Stimulated activated naive CD8-positive, alpha-beta T cell treated with anti-CD3 and anti-CD28 coated beads, Interleukin-15, Interleukin-2, amounts not matched to agents 100 ng/mL and 50 ng/mL, for 24 hours (primary cell): Measurements from ENCODE around the gene KIF2C.

ENCODE experiments used
- H3K27ac Mint-ChIP-seq: one replicate; pipeline ENCODE4 v1.8.0; 2021; ENCODE audit warnings: mild to moderate bottlenecking, mixed read lengths
- H3K27me3 Mint-ChIP-seq: one replicate; pipeline ENCODE4 v1.8.0; 2021; ENCODE audit warnings: mixed read lengths
- H3K36me3 Mint-ChIP-seq: one replicate; pipeline ENCODE4 v1.8.0; 2021; ENCODE audit warnings: low read depth, mixed read lengths
- H3K4me1 Mint-ChIP-seq: one replicate; pipeline ENCODE4 v1.8.0; 2021; ENCODE audit warnings: low read depth, mixed read lengths
- H3K4me3 Mint-ChIP-seq: one replicate; pipeline ENCODE4 v1.8.0; 2021; ENCODE audit warnings: mild to moderate bottlenecking, mixed read lengths
- H3K9me3 Mint-ChIP-seq: one replicate; pipeline ENCODE4 v1.8.0; 2021; ENCODE audit warnings: mixed read lengths

The KIF2C gene

DNA sequence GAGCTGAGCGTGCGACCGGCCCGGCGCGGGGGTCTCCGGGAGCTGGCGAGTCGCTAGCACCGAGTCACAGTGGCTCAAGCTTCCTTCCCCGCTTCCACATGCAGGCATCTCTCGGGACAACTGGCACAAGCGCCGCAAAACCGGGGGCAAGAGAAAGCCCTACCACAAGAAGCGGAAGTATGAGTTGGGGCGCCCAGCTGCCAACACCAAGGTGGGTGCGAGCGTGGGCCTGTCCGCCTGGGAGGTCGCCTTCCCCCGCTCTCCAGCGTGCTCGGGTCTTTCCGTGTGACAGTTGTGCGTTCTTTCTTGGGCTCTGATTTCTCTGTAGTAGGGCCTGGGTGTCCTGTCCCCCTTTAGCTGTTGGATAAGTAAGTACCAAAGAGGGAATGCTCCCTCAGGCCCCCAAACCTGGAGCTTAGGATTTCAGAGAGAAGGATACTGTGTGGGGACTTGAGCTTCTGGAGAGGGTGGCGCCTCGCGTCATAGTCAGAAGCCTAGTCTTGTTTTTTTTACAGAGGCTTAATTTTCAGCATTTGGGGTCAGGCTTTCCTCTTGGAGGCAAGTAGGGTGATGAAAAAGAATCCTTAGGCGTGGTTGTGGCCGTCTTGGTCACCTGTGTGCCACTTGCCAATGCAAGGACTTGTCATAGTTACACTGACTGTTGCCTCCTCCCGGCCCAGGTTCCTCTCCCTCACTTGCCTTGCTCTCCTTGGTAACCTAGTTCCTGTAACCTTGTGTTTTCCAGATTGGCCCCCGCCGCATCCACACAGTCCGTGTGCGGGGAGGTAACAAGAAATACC lies 36.5 kb downstream of the KIF2C start:
- Mint-ChIP-seq H3K27ac (peak overlapping the region; percentile 98), H3K9me3 (no peaks in the 10 kb centered on the region), H3K36me3 (peaks cover 65% of the 10 kb centered on the region), H3K4me3 (peak overlapping the region; percentile 97), H3K27me3 (no peaks in the 10 kb centered on the region), H3K4me1 (peaks cover 49% of the 10 kb centered on the region)

DNA sequence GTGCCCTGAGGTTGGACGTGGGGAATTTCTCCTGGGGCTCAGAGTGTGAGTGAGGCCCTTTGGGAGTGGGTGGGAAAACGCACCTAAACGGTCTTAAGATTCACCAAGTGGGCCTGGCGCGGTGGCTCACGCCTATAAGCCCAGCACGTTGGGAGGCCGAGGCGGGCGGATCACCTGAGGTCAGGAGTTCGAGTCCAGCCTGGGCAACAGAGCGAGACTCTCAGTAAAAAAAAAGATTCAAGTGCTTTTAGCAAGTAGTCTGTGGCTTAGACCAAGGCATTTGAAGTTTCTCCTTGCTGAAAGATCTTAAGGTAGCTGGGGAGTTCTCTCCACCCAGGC lies 37.1 kb downstream of the KIF2C start:
- Mint-ChIP-seq H3K4me1 (peaks cover 55% of the 10 kb centered on the region), H3K4me3 (peak overlapping the region; percentile 97), H3K27ac (peak overlapping the region; percentile 98), H3K9me3 (no peaks in the 10 kb centered on the region), H3K27me3 (no peaks in the 10 kb centered on the region), H3K36me3 (peaks cover 70% of the 10 kb centered on the region)

DNA sequence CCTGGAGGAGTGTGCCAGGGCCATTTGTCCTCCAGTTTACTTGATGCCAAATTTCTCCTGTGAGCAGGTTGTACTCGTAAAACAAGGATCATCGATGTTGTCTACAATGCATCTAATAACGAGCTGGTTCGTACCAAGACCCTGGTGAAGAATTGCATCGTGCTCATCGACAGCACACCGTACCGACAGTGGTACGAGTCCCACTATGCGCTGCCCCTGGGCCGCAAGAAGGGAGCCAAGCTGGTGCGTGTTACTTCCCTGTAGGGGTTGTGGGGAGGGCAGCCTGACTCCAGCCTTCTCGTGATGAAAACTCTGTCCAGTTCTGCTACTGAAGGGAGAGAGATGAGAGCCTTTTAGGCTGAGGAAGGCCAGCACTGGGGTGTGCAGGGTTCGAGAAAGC lies 37.9 kb downstream of the KIF2C start:
- H3K4me1 Mint-ChIP-seq = peaks cover 55% of the 10 kb centered on the region
- H3K4me3 Mint-ChIP-seq = peak overlapping the region; percentile 97
- H3K27me3 Mint-ChIP-seq = no peaks in the 10 kb centered on the region
- peaks cover 75% of the 10 kb centered on the region for H3K36me3 Mint-ChIP-seq
- H3K27ac Mint-ChIP-seq = peak overlapping the region; percentile 98
- H3K9me3 Mint-ChIP-seq = no peaks in the 10 kb centered on the region

DNA sequence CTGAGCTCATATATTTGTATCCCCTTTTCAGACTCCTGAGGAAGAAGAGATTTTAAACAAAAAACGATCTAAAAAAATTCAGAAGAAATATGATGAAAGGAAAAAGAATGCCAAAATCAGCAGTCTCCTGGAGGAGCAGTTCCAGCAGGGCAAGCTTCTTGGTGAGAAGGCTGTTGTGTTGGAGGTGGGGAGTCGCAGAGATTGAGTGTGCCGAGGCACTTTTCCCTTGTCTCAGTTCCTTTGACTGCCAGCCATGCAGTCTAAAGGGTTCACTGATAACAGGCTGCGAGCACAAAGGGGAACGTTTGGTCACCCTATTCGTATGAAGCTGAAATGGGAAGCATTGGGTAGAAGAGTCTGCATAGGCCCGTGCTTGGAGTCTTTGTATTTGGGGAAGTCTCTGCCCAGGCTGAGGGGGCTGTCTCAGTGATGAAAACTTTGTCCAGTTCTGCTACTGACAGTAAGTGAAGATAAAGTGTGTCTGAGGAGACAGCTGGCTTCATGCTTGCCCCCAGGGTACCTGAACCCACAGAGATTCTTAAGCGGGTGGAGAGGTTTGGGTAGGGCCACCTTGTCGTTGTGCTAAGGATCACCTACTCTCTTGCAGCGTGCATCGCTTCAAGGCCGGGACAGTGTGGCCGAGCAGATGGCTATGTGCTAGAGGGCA lies 38.5 kb downstream of the KIF2C start:
- H3K4me1 Mint-ChIP-seq = peaks cover 56% of the 10 kb centered on the region
- peak overlapping the region; percentile 98 for H3K27ac Mint-ChIP-seq
- peaks cover 75% of the 10 kb centered on the region for H3K36me3 Mint-ChIP-seq
- H3K4me3 Mint-ChIP-seq = peak overlapping the region; percentile 97
- H3K27me3 Mint-ChIP-seq = no peaks in the 10 kb centered on the region
- no peaks in the 10 kb centered on the region for H3K9me3 Mint-ChIP-seq

DNA sequence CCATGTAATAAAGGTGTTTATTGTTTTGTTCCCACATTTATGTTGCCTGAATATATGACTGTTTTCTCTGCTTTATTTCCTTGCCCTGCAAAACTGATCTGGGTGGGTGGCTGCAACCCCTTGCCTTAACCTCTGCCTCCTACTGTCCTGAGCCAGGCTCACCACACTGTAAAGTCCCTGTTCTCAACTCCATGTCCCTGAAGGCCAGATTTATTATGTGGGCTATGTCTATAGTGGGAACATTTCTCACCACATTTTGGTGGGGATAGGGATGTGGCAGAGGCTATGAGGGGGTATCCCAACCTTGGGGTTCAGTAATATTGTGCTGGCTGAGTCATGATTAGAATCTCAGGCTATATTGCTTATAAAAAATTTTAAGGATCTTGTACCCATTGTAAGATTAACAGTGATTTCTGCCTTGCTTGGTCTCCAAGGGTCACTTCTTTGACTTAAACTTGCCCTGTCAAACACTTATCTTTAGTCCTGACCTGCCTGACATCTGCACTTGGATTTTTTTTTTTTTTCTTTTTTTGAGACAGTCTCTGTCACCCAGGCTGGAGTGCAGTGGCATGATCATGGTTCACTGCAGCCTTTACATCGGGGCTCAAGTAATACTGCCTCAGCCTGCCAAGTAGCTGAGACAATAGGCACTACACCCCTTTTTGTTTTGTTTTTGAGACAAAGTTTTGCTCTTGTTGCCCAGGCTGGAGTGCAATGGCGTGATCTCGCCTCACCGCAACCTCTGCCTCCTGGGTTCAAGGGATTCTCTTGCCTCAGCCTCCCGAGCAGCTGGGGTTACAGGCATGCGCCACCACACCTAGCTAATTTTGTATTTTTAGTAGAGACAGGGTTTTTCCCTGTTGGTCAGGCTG lies 39.3 kb downstream of the KIF2C start:
- Mint-ChIP-seq H3K27ac (peak overlapping the region; percentile 89), H3K4me3 (peak overlapping the region; percentile 97), H3K9me3 (no peaks in the 10 kb centered on the region), H3K36me3 (peaks cover 73% of the 10 kb centered on the region), H3K27me3 (no peaks in the 10 kb centered on the region), H3K4me1 (peaks cover 62% of the 10 kb centered on the region)

DNA sequence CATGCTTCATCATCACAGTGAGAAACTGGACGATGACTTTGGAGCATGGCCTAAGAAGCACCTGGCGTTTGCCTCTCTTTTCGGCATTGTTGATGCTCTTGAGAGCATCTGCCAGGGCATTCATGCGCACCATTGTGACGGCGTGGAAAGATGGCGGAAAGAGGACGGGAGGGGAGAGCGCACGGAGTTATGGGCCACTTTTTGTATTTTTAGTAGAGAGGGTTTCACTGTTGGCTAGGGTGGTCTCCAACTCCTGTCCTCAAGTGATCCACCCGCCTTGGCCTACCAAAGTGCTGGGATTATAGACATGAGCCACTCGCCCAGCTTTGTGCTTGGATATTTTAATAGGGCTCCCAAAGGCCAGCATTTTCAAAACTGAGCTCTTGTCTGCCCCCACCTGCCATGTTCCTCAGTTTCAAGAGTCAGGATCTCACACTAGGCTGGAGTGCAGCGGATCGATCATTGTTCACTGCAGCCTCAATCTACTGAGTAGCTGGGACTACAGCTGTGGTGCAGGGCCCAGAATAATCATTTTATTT lies 41.0 kb downstream of the KIF2C start:
- peak overlapping the region; percentile 6 for H3K27ac Mint-ChIP-seq
- peaks cover 65% of the 10 kb centered on the region for H3K36me3 Mint-ChIP-seq
- H3K4me1 Mint-ChIP-seq = peaks cover 65% of the 10 kb centered on the region
- H3K27me3 Mint-ChIP-seq = no peaks in the 10 kb centered on the region
- peak overlapping the region; percentile 21 for H3K4me3 Mint-ChIP-seq
- H3K9me3 Mint-ChIP-seq = no peaks in the 10 kb centered on the region

DNA sequence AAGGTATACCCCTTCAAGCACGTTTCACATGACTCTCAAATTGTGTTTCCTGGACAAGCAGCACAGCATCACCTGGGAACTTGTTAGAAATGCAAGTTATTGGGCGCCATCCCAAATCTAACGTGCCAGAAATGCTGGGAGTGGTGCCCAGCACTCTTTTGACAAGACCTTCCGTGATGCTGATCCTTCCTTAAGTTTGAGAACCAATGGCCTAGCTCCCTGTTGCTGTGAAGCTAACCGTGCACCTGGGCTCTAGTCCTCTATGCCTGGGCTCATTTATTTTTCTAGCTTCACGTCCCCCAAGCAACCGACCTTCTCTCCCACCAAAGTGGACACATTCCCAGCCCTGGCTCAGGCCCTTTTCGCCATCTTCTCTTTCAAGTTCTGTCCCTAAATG lies 44.1 kb downstream of the KIF2C start:
- Mint-ChIP-seq H3K36me3 (peaks cover 34% of the 10 kb centered on the region), H3K4me1 (peaks cover 57% of the 10 kb centered on the region), H3K4me3 (peak overlapping the region; percentile 74), H3K27ac (peak overlapping the region; percentile 79), H3K27me3 (no peaks in the 10 kb centered on the region), H3K9me3 (no peaks in the 10 kb centered on the region)

DNA sequence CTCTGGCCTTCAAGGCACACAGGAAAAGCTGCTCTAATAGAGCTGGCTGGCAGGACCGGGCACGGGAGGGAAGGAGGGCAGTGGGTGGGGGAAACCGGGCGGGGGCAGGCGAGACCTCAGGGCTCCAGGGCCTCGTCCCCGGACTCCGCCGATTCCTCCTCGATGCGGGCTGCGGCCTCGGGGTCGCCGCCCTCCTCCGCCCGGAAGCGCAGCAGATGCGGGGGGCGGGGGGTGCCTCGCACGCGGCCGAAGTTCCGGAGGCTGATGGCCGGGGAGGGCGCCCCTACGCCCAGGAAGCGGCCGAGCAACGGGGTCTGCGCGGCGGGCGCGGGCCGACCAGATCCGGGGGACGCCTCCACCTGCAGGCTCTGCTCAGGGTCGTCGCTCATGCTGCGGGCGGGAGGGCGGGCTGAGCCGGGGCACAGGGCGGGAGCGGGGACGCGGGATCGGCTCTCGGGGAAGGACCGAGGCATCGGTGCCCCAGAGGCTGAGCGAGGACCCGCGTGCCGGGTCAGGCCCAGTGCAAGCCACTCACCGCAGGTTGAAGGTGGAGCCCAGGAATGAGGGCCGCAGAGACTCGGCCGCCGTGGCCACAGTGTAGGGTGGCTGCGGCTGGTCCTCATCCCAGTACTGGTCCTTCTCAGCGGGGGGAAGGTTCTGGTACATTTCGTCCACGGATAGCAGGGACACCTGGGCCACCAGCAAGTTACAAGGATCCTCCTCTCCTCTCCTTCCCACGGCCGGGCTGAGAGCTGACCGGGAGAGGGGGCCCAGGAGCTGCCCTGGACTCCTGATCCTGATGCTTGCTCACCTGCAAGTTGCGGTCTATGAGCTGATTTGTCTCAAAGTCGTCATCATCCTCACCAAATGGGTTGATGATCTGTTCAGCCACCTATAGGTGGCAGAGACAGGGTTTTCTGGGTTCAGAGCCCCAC lies 44.7 kb downstream of the KIF2C start:
- Mint-ChIP-seq H3K4me3 (peak overlapping the region; percentile 74), H3K36me3 (peaks cover 28% of the 10 kb centered on the region), H3K4me1 (peaks cover 50% of the 10 kb centered on the region), H3K9me3 (no peaks in the 10 kb centered on the region), H3K27ac (peak overlapping the region; percentile 79), H3K27me3 (no peaks in the 10 kb centered on the region)

DNA sequence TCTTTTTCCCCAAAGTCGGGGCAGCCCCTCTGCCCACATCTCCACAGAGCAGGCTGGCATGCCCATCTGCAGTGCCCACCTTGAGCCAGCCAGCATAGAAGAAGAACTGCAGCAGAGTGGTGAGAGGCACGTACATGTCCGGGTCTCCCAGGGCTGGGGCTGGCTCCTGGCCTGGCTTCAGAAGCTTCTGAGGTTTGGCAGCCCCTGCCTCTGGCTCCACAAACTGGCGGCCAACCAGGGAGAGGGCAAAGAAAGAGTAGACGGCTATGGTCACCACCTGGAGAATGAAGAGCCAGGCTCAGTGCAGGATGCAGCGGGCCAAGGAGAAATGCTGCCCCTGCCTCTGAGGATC lies 45.4 kb downstream of the KIF2C start:
- H3K27me3 Mint-ChIP-seq = no peaks in the 10 kb centered on the region
- peak overlapping the region; percentile 74 for H3K27ac Mint-ChIP-seq
- peak overlapping the region; percentile 66 for H3K4me3 Mint-ChIP-seq
- peaks cover 44% of the 10 kb centered on the region for H3K4me1 Mint-ChIP-seq
- peaks cover 21% of the 10 kb centered on the region for H3K36me3 Mint-ChIP-seq
- no peaks in the 10 kb centered on the region for H3K9me3 Mint-ChIP-seq

DNA sequence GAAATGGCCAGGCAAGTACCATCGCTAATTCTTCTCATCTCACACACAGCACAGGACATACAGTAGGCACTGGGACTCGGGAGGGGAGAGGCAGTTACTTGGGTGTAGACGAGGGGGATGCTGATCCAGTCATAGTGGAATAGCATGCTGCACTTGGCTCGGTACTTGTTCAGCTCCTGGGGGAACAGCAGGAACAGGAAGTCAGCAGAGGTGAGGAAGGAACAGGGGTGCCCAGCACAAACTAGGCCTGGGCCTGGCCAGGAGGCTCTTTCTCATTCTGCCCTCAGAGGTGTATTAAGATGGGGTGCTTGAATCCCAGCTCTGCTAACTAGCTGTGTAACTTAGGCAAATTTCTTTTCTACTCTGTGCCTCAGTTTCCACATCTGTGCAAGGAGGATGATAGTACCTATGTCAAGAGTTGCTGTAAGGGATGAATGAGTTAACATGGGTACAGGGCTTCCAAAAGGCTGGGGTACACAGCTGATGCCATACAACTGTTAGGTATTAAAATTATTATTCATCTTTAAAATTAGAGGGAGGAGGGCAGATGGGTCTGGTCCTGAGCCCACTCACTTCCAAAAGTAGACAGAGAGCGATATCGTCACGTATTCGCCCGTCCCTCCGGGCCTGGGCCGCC lies 46.0 kb downstream of the KIF2C start:
- Mint-ChIP-seq H3K27ac (peak overlapping the region; percentile 74), H3K4me3 (peak overlapping the region; percentile 66), H3K4me1 (peaks cover 38% of the 10 kb centered on the region), H3K27me3 (no peaks in the 10 kb centered on the region), H3K9me3 (no peaks in the 10 kb centered on the region), H3K36me3 (peaks cover 15% of the 10 kb centered on the region)

DNA sequence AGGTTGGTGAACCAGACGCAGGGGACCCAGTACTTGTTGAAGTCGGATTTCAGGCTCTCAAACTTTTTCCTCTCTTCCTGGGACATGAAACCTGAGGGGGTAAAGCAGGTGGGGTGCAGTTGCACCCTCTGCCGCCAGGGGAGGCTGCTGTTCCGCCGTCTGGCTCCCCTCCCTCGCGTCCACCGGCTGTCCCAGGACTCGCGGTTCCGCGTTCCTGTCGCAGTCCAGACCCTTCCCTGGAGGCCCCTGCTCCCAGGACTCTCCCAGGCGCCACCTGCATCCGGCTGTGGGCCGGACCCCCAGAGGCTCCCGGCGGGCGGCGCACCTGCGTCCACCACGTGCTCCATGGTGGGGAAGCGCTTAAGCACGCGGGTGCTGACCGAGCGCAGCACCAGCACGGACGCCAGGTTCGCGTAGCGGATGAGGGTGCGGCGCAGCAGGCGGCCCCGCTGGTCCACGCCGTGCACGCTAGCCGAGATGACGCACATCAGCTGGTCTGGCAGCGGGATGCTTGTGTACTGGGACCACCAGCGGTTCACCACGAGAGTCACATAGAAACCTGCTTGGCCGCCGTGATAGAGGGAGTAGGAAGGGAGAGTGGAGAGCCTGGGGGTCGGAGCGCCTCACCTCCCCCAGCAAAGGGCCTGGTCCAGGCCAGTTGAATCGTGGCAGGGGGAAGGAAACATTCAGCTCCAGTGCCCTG lies 46.7 kb downstream of the KIF2C start:
- H3K4me1 Mint-ChIP-seq = peaks cover 35% of the 10 kb centered on the region
- no peaks in the 10 kb centered on the region for H3K9me3 Mint-ChIP-seq
- H3K36me3 Mint-ChIP-seq = peaks cover 9% of the 10 kb centered on the region
- peak overlapping the region; percentile 75 for H3K27ac Mint-ChIP-seq
- no peaks in the 10 kb centered on the region for H3K27me3 Mint-ChIP-seq
- peak overlapping the region; percentile 70 for H3K4me3 Mint-ChIP-seq

DNA sequence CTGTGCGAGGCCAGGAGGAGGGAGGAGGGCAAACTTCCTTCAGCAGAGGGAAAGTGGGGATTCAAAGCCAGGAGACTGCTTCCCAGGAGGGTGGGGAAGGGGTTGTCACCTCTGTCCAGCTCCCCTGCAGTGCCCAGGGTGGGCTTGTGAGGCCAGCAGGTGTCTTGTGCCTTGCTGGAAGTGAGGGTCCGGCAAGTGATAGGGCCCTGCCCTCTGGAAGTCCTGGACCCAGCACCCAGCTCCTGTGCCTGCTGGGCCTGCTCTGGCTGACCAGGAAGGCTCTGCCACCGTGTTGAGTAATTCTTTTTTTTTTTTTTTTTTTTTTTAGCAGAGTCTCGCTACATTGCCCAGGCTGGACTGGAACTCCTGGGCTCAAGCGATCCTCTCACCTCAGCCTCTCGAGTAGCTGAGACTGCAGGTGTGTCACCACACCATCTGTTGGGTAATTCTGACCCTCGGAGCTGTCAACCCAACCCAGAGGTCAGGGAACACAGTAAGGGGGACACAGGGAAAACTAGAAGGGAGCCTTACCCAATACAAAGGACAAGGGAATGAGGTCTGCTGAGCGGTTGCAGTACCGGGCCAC lies 47.3 kb downstream of the KIF2C start:
- Mint-ChIP-seq H3K9me3 (no peaks in the 10 kb centered on the region), H3K36me3 (peaks cover 3% of the 10 kb centered on the region), H3K4me3 (peak overlapping the region; percentile 70), H3K27me3 (no peaks in the 10 kb centered on the region), H3K27ac (peak overlapping the region; percentile 75), H3K4me1 (peaks cover 31% of the 10 kb centered on the region)

DNA sequence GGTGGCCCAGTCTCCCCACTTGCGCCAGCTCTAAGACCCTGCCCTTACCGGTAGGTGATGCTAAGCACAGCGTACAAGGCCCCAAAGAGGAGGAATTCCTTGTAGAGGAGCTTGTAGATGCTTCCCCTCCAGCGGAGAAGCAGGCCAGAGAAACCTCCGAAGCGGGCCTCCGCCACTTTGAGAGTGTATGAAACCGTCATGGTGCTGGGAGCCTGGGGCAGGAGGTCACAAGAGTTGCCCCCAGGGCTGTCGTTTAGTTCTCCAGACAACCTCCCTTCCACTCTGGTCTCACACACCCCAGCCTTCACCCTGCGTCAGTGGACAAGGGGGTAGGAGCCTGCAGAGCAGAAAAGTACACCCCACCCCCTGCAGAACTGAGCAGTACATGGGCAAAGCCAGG lies 47.9 kb downstream of the KIF2C start:
- H3K9me3 Mint-ChIP-seq = no peaks in the 10 kb centered on the region
- no peaks in the 10 kb centered on the region for H3K36me3 Mint-ChIP-seq
- H3K27me3 Mint-ChIP-seq = no peaks in the 10 kb centered on the region
- H3K4me1 Mint-ChIP-seq = peaks cover 31% of the 10 kb centered on the region
- no peak overlapping the region for H3K4me3 Mint-ChIP-seq
- no peak overlapping the region for H3K27ac Mint-ChIP-seq
